HEK293 (cell line): ENCODE data around the gene HAT1.

Experiments
- ZNF221 ChIP-seq: fragments of 450-650 bp; formaldehyde crosslinking; IDR thresholded peaks from 2 replicates; pipeline ENCODE4 v1.5.1; 2017; ENCODE audit warnings: missing biosample characterization, missing genetic modification characterization, borderline replicate concordance
- ZNF280C ChIP-seq: fragments of 450-650 bp; formaldehyde crosslinking; IDR thresholded peaks from 2 replicates; pipeline ENCODE4 v1.5.1; 2016; ENCODE audit warnings: missing biosample characterization, missing genetic modification characterization
- TF ChIP-seq, protein P1 (sequence below): fragments of 450-650 bp; formaldehyde crosslinking; IDR thresholded peaks from 2 replicates; pipeline ENCODE4 v1.5.1; 2016; ENCODE audit warnings: missing biosample characterization, missing genetic modification characterization

- TF ChIP-seq ZNF221 (tag by site-specific recombination) (no peak), ZNF280C (tag by site-specific recombination) (no peak)
- TF ChIP-seq, protein P1, sequence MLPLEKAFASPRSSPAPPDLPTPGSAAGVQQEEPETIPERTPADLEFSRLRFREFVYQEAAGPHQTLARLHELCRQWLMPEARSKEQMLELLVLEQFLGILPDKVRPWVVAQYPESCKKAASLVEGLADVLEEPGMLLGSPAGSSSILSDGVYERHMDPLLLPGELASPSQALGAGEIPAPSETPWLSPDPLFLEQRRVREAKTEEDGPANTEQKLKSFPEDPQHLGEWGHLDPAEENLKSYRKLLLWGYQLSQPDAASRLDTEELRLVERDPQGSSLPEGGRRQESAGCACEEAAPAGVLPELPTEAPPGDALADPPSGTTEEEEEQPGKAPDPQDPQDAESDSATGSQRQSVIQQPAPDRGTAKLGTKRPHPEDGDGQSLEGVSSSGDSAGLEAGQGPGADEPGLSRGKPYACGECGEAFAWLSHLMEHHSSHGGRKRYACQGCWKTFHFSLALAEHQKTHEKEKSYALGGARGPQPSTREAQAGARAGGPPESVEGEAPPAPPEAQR (tag by site-specific recombination), result no peak
Observed at GRCh38 chr2:171883275-171883893, 38.9 kb upstream of the HAT1 start.
